GM23338 (cell line): ENCODE data around the gene SYNE1. TPM values are rescaled to one million over a fixed set of nuclear protein-coding genes. Genes with fewer than 3 reads are reported as not detected.
"Not testable (repeated sequence)": the region's sequence is repeated elsewhere in the genome, so short reads cannot be mapped to it uniquely, and the experiment has no call there.

Experiments used
- ATAC-seq: fragments of 200-7000 bp; cut with Tn5 transposase; 3 replicates; pipeline ENCODE4 v1.9.1; 2020
- DNase-seq: peaks from one replicate; pipeline ENCODE4 v3.0.0-alpha.2; 2015; ENCODE audit warnings: low spot score
- H2AFZ ChIP-seq: fragments of 200-600 bp; sonication (generic); 2 replicates; pipeline ENCODE4 v1.8.0; 2016; ENCODE audit warnings: antibody characterized with exemption, mild to moderate bottlenecking, moderate library complexity
- H3F3A ChIP-seq: fragments of 200-600 bp; sonication (generic); replicated peaks from 2 replicates; pipeline ENCODE4 v1.8.0; 2017; ENCODE audit warnings: antibody characterized with exemption, mixed run types, low read depth
- H3K27ac ChIP-seq: fragments of 200-600 bp; sonication (generic); 2 replicates; pipeline ENCODE4 v1.6.1; 2016; ENCODE audit warnings: low read depth
- H3K27me3 ChIP-seq: fragments of 200-600 bp; sonication (generic); 2 replicates; pipeline ENCODE4 v1.8.0; 2016; ENCODE audit warnings: mild to moderate bottlenecking, mixed run types, moderate library complexity; ENCODE audit not compliant: insufficient read depth
- H3K36me3 ChIP-seq: fragments of 200-600 bp; sonication (generic); 2 replicates; pipeline ENCODE4 v1.8.0; 2016; ENCODE audit warnings: mild to moderate bottlenecking; ENCODE audit not compliant: insufficient read depth
- H3K4me1 ChIP-seq: fragments of 200-600 bp; sonication (generic); 2 replicates; pipeline ENCODE4 v1.8.0; 2016; ENCODE audit warnings: mild to moderate bottlenecking, moderate library complexity; ENCODE audit not compliant: insufficient read depth
- H3K4me2 ChIP-seq: fragments of 200-600 bp; sonication (generic); 2 replicates; pipeline ENCODE4 v1.7.1; 2017; ENCODE audit warnings: mixed run types
- H3K4me3 ChIP-seq: fragments of 200-600 bp; sonication (generic); 2 replicates; pipeline ENCODE4 v1.6.1; 2016; ENCODE audit warnings: mixed run types
- H3K79me2 ChIP-seq: fragments of 200-600 bp; sonication (generic); replicated peaks from 2 replicates; pipeline ENCODE4 v1.8.0; 2017; ENCODE audit warnings: mild to moderate bottlenecking; ENCODE audit not compliant: insufficient read depth
- H3K9me2 ChIP-seq: fragments of 200-600 bp; sonication (generic); 2 replicates; pipeline ENCODE4 v1.8.0; 2017; ENCODE audit not compliant: insufficient read depth
- H4K20me1 ChIP-seq: fragments of 200-600 bp; sonication (generic); replicated peaks from 2 replicates; pipeline ENCODE4 v1.8.0; 2017; ENCODE audit warnings: mild to moderate bottlenecking; ENCODE audit not compliant: insufficient read depth
- H3K27ac Mint-ChIP-seq: 2 replicates; pipeline ENCODE4 v1.8.0; 2020; ENCODE audit warnings: inconsistent platforms, mild to moderate bottlenecking, moderate library complexity, mixed read lengths
- H3K27me3 Mint-ChIP-seq: 3 replicates; pipeline ENCODE4 v1.8.0; 2022; ENCODE audit warnings: low read depth, mild to moderate bottlenecking, moderate library complexity, mixed read lengths, inconsistent platforms; ENCODE audit not compliant: insufficient read depth, poor library complexity
- H3K36me3 Mint-ChIP-seq: 3 replicates; pipeline ENCODE4 v1.8.0; 2021; ENCODE audit warnings: low read depth, mild to moderate bottlenecking, inconsistent platforms, moderate library complexity, mixed read lengths
- H3K4me1 Mint-ChIP-seq: 3 replicates; pipeline ENCODE4 v1.8.0; 2020; ENCODE audit warnings: mild to moderate bottlenecking, inconsistent platforms, mixed read lengths
- H3K4me3 Mint-ChIP-seq: 3 replicates; pipeline ENCODE4 v1.8.0; 2021; ENCODE audit warnings: moderate library complexity, mild to moderate bottlenecking, inconsistent platforms, mixed read lengths
- H3K9me3 Mint-ChIP-seq: 3 replicates; pipeline ENCODE4 v1.8.0; 2020; ENCODE audit warnings: moderate library complexity, mild to moderate bottlenecking, inconsistent platforms, mixed read lengths
- CREB1 ChIP-seq: fragments of 250-450 bp; sonication (Bioruptor Pico); IDR thresholded peaks from 2 replicates; pipeline ENCODE4 v1.5.0; 2020; ENCODE audit warnings: low read depth, mild to moderate bottlenecking, moderate library complexity
- EZH2phosphoT487 ChIP-seq: fragments of 200-600 bp; sonication (generic); IDR thresholded peaks from one replicate; pipeline ENCODE4 v1.8.1; 2018; ENCODE audit warnings: antibody characterized with exemption; ENCODE audit not compliant: unreplicated experiment
- NANOG ChIP-seq: IDR thresholded peaks from 2 replicates; pipeline ENCODE4 v1.6.1; 2016; ENCODE audit warnings: antibody characterized with exemption, borderline replicate concordance
- POLR2AphosphoS5 ChIP-seq: IDR thresholded peaks from 2 replicates; pipeline ENCODE4 v1.6.1; 2016; ENCODE audit warnings: antibody characterized with exemption, low read depth
- STAT1 ChIP-seq: IDR thresholded peaks from one replicate; pipeline ENCODE4 v1.6.1; 2016; ENCODE audit warnings: antibody characterized with exemption; ENCODE audit not compliant: unreplicated experiment
- ZNF114 ChIP-seq: fragments of 250-450 bp; sonication (Bioruptor Pico); IDR thresholded peaks from 2 replicates; pipeline ENCODE4 v1.5.0; 2020; ENCODE audit warnings: mild to moderate bottlenecking, moderate library complexity
- ZNF331 ChIP-seq: fragments of 250-450 bp; sonication (Bioruptor Pico); IDR thresholded peaks from 2 replicates; pipeline ENCODE4 v1.5.0; 2020; ENCODE audit warnings: low read depth, mild to moderate bottlenecking, moderate library complexity
- polyA plus RNA-seq: library from polyadenylated mRNA; unstranded; fragments of >200 nt; fragmentation: Nextera tagmentation; extraction: Ambion mirVana; gene quantifications from 2 replicates; pipeline ENCODE4 v1.2.1, GENCODE V29; 2016
- total RNA-seq: library from RNA; depleted of rRNA; stranded (reverse); fragments of >200 nt; shearing (Covaris generic); gene quantifications from 2 replicates; pipeline ENCODE4 v1.2.3, GENCODE V29; 2014
- TF ChIP-seq, protein P1 (sequence below), 2 experiments: fragments of 200-600 bp in 1 of 2; sonication (generic) in 1 of 2; conservative IDR thresholded peaks; 2 replicates each; pipeline versions ENCODE4 v1.5.1 to v1.6.1; 2016 to 2017; ENCODE audit warnings: antibody characterized with exemption in 2 of 2, low read depth in 2 of 2, mild to moderate bottlenecking in 2 of 2, moderate library complexity in 1 of 2
- TF ChIP-seq, protein P2 (sequence below): fragments of 250-450 bp; sonication (Bioruptor Pico); IDR thresholded peaks from 2 replicates; pipeline ENCODE4 v1.5.0; 2020; ENCODE audit warnings: mild to moderate bottlenecking, moderate library complexity

SYNE1 gene
- total and polyA plus RNA-seq, 2 experiments from 2014 or later: 3.9 to 13.6 TPM

DNA sequence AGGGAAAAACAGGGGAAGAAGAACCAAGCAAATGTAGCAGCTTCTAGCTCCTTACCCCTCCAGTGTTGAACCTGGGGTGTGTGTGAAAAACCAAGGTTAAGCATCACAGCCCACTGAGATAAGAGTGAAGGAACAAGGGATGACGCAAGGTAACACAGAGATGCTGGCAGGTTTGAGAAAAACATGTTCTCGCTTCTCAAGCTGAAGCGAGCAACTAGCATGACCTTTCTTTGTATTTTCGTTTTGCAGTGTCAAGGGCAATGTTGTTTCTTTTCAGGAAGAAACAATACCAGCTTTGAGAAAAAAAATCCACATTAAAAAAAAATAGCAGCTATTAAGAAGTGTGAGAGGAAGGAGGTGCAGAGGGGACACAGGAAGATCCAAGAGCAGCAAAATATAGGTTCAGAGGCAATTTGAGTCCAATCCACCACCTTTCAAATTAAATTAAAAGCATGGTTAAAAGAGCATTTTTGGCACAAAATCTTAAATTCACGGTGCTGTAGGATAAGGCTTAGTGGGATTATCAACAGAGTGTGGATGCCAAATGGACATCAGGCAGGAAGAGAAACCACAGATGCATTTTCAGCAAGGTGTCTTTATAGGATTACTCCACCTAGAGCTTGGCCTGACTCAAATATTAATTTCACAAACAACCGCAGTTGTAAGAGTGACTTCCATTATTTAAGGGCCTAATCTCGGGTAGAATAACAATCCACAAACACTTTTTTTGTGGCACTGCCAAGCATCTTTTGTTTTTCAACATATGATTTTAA lies 70.9 kb downstream of the SYNE1 start (continued):
- TF ChIP-seq, protein P1, sequence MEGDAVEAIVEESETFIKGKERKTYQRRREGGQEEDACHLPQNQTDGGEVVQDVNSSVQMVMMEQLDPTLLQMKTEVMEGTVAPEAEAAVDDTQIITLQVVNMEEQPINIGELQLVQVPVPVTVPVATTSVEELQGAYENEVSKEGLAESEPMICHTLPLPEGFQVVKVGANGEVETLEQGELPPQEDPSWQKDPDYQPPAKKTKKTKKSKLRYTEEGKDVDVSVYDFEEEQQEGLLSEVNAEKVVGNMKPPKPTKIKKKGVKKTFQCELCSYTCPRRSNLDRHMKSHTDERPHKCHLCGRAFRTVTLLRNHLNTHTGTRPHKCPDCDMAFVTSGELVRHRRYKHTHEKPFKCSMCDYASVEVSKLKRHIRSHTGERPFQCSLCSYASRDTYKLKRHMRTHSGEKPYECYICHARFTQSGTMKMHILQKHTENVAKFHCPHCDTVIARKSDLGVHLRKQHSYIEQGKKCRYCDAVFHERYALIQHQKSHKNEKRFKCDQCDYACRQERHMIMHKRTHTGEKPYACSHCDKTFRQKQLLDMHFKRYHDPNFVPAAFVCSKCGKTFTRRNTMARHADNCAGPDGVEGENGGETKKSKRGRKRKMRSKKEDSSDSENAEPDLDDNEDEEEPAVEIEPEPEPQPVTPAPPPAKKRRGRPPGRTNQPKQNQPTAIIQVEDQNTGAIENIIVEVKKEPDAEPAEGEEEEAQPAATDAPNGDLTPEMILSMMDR (conservative IDR thresholded peaks at IDR 0.05; ENCODE audit: low read depth in 2 of 2): no peak
- no peak for TF ChIP-seq ZNF114
- no peak for TF ChIP-seq CREB1 (CRISPR knock-in tag)

DNA sequence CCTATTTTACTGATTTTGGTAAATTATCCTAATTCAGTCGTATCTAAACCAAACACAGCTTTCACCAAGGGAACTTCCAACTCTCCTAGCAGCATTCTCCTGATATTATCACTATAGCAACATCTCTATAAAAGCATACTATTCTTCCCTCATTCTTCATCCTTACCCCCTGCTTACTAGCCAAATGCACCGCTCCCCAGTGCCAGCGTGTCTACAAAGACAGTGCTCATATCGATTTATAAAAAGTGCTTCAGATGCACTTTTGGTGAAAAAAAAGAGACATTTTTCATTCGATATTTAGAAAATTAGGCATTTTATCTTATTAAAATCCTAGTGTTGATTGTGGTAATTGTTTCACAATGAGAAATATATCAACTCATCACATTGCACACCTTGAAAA lies 74.0 kb downstream of the SYNE1 start:
- Histone ChIP-seq H3K36me3 (no peaks in the 10 kb centered on the region), H3K4me3 (no peak overlapping the region), H3K27ac (no peak overlapping the region), H3K27me3 (no peaks in the 10 kb centered on the region), H3K9me2 (no peaks in the 10 kb centered on the region), H3K4me2 (no peak overlapping the region), H4K20me1 (no peaks in the 10 kb centered on the region), H3K4me1 (peaks cover 4% of the 10 kb centered on the region; the same call in 1 of the 2 replicates), H3K79me2 (no peaks in the 10 kb centered on the region), H3F3A (no peaks in the 10 kb centered on the region), H2AFZ (no peak overlapping the region)
- Mint-ChIP-seq H3K36me3 (no peaks in the 10 kb centered on the region), H3K4me1 (0 out of 3 replicates have a peak, but pooled peaks cover 5% of the 10 kb centered on the region), H3K27ac (no peak overlapping the region), H3K27me3 (no peaks in the 10 kb centered on the region), H3K4me3 (no peak overlapping the region), H3K9me3 (no peaks in the 10 kb centered on the region; the same call in 1 of the 3 replicates)
- TF ChIP-seq ZNF114: no peak
- no peak for TF ChIP-seq ZNF331 (CRISPR knock-in tag)
- no peak for TF ChIP-seq CREB1 (CRISPR knock-in tag)
- TF ChIP-seq NANOG: no peak
- TF ChIP-seq POLR2AphosphoS5: no peak
- TF ChIP-seq EZH2phosphoT487: no peak
- TF ChIP-seq, protein P2, sequence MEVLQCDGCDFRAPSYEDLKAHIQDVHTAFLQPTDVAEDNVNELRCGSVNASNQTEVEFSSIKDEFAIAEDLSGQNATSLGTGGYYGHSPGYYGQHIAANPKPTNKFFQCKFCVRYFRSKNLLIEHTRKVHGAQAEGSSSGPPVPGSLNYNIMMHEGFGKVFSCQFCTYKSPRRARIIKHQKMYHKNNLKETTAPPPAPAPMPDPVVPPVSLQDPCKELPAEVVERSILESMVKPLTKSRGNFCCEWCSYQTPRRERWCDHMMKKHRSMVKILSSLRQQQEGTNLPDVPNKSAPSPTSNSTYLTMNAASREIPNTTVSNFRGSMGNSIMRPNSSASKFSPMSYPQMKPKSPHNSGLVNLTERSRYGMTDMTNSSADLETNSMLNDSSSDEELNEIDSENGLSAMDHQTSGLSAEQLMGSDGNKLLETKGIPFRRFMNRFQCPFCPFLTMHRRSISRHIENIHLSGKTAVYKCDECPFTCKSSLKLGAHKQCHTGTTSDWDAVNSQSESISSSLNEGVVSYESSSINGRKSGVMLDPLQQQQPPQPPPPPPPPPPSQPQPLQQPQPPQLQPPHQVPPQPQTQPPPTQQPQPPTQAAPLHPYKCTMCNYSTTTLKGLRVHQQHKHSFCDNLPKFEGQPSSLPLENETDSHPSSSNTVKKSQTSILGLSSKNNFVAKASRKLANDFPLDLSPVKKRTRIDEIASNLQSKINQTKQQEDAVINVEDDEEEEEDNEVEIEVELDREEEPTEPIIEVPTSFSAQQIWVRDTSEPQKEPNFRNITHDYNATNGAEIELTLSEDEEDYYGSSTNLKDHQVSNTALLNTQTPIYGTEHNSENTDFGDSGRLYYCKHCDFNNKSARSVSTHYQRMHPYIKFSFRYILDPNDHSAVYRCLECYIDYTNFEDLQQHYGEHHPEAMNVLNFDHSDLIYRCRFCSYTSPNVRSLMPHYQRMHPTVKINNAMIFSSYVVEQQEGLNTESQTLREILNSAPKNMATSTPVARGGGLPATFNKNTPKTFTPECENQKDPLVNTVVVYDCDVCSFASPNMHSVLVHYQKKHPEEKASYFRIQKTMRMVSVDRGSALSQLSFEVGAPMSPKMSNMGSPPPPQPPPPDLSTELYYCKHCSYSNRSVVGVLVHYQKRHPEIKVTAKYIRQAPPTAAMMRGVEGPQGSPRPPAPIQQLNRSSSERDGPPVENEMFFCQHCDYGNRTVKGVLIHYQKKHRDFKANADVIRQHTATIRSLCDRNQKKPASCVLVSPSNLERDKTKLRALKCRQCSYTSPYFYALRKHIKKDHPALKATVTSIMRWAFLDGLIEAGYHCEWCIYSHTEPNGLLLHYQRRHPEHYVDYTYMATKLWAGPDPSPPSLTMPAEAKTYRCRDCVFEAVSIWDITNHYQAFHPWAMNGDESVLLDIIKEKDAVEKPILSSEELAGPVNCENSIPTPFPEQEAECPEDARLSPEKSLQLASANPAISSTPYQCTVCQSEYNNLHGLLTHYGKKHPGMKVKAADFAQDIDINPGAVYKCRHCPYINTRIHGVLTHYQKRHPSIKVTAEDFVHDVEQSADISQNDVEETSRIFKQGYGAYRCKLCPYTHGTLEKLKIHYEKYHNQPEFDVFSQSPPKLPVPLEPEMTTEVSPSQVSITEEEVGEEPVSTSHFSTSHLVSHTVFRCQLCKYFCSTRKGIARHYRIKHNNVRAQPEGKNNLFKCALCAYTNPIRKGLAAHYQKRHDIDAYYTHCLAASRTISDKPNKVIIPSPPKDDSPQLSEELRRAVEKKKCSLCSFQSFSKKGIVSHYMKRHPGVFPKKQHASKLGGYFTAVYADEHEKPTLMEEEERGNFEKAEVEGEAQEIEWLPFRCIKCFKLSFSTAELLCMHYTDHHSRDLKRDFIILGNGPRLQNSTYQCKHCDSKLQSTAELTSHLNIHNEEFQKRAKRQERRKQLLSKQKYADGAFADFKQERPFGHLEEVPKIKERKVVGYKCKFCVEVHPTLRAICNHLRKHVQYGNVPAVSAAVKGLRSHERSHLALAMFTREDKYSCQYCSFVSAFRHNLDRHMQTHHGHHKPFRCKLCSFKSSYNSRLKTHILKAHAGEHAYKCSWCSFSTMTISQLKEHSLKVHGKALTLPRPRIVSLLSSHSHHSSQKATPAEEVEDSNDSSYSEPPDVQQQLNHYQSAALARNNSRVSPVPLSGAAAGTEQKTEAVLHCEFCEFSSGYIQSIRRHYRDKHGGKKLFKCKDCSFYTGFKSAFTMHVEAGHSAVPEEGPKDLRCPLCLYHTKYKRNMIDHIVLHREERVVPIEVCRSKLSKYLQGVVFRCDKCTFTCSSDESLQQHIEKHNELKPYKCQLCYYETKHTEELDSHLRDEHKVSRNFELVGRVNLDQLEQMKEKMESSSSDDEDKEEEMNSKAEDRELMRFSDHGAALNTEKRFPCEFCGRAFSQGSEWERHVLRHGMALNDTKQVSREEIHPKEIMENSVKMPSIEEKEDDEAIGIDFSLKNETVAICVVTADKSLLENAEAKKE (CRISPR knock-in tag): no peak
- TF ChIP-seq STAT1: no peak
- ATAC-seq: no peak
- no peak for DNase-seq

DNA sequence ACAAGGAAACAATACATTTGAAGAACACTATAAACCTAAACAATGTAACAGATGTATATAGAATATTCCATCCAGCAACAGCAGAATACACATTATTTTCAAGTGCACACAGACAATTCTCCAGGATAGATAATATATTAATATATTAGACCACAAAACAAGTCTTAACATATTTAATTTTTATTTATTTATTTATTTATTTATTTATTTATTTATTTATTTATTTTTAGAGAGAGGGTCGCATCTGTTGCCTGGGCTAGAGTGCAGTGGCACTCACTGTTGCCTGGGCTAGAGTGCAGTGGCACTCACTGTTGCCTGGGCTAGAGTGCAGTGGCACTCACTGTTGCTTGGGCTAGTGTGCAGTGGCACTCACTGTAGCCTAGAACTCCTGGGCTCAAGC lies 78.4 kb downstream of the SYNE1 start:
- H2AFZ ChIP-seq, H3K27ac ChIP-seq, H3K27me3 Mint-ChIP-seq, H3K4me3 Mint-ChIP-seq, H4K20me1 ChIP-seq, H3K4me2 ChIP-seq, DNase-seq, H3K36me3 Mint-ChIP-seq, H3F3A ChIP-seq, H3K27me3 ChIP-seq, H3K79me2 ChIP-seq, ATAC-seq, H3K36me3 ChIP-seq, H3K4me1 ChIP-seq, H3K27ac Mint-ChIP-seq, H3K4me1 Mint-ChIP-seq, H3K4me3 ChIP-seq, H3K9me2 ChIP-seq: not testable (repeated sequence)
- H3K9me3 Mint-ChIP-seq: peaks cover 11% of the 10 kb centered on the region; the same call in 2 of the 3 replicates
